GM21528 (cell line): ENCODE data around the gene RUNX1.

Experiments
- ATAC-seq: cut with Tn5 transposase; IDR thresholded peaks from one replicate; pipeline ENCODE4 v1.9.1; 2021; ENCODE audit warnings: mild to moderate bottlenecking, moderate library complexity; ENCODE audit not compliant: unreplicated experiment, low FRiP score

The RUNX1 gene

DNA sequence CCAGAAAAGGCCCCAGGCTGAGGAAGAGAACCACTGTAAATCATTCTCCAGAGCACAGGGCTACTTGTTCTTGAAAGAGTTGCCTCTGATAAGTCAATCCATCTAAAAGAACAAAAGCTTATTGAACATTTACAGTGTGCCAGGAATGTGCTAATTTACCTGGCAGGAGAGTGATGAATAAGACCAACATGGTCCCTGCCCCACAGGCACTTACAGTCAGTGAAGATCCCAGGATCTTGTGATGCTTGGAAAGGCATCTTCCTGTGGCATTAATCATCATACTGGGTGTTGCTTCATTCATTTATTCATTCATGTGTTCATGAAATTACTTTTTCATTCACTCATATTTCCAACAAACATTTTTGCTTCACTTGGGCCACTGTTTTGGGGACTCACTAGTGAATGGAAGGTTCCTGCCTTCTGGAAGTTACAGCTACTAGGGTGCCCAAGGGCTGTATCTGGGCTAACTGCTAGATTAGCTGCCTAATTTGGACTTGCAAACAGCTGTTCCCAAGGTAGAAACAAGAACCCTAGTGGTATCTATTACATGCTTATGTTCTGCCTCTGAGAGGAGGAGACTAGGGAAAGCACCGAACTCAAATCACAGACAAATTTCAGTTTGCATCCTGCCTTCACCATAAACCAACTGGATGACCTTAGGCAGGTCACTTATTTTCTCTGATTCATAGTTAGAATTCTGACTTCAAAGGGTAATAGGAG, 246.8 kb downstream of the RUNX1 start:
- no peak for ATAC-seq

DNA sequence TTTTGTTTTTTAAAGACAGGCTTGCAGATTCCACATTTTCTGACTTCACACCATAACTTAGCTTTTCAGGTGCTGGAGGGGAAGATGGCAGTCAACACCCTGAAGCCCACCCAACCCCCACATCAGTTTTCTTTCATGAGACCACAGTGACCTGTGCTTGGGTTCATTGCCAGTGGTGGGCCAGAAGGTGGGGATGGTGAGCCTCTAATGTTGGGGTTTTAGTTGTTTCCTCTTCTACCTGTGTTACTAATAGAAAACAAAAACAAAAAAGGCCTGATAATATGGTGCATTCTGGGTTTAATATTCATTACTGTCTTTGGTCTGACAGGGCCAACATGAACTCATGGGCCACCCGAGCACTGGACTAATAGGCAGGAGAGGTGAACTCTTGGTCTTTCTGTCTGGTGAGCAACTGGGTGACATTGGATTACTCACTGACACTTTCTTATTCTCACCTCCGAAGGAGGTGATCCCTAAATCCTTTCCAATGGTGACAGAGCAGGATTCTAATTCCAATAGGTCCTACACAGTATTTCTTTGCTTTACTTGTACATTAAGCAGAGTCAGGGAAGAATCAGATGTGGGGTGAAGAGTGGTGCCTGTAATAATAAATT, 247.5 kb downstream of the RUNX1 start:
- no peak for ATAC-seq

DNA sequence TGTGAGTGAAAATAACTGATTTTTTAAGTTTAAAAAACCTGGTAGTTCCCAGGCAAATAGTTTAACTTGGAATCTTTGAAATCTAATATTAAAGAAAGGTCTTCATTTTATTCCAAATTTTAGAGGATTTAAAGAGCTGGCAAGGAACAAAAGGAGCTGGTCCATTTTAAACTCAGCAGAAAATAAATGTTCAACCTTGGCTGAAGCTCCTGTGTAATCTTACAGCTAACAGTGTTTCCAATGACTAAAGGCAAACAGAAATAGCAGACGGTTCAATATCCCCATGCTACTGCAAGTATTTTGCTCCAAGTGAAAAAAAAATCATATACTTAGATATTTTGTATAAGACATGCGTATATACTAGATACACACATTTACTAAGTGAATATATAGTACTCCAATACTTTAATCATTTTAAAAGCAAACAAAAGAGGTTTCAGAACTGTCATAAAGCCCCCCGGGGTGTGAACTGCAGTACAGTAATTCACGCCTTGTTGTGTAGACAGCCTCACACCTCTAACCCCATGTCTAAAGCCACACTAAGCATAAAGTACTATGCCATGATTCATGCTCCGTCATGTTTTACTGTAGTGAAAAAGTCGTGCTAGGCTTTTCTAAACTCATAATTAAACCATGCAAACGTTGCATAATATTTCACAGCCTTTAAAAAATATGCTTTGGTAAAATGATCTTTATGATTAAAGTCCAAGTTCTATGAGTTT, 248.1 kb downstream of the RUNX1 start:
- no peak for ATAC-seq

DNA sequence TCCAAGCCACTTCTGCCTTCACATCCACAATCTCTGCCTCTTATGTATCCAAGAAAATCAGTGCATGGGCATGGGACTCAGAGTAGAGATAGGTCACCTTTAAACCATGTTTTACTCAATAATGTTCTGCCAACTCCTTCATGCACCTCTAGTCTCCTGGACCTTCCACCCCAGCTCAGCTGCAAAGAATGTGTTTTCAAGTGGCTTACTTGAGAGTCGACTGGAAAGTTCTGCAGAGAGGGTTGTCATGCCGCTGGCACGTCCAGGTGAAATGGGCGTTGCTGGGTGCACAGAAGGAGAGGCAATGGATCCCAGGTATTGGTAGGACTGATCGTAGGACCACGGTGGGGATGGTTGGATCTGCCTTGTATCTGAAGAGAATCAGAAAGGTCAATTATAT, 250.0 kb downstream of the RUNX1 start:
- ATAC-seq, result no peak

DNA sequence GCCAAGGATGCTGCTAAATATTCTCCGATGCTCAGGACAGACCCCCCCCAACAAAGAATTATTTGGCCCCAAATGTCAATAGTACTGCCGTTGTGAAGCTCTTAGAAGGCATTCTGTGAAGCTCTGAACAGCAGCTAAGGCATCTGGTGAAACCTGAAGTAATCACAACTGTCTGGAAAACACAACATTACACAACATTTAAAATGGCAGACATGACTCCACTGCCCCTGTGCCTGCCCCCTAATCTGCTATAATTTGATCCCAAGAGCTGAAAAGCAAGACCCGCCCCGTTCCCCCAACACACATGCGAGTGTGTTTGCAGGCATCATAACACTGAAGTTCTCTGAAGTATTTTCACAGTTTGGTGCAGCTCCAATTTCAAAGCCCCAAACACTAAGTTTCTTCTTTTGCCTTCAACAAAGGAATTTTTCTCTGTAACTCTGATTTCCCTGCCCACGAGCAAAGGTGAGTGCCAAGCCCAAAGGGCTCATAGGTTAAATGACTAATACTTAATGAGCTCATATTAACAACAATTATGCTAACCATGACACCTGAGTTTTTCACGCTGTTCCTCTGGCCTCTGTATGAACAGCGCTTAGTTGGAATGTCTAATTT, 251.1 kb downstream of the RUNX1 start:
- ATAC-seq, result no peak

DNA sequence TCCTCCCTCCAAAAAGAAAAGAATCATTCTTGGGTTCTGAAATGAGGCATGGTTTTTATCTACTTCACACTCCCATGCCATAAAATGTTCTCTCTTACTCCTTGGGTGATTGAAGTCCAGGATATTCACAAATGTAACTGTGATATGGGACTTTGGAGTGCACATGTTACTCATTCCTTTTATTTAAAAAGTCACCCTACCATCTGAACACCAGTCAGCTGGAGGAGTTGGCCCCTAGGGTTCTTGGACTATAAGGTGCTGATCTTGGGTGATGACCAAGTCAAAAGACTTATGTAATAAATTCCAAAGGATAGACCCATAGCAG, 251.9 kb downstream of the RUNX1 start:
- no peak for ATAC-seq

DNA sequence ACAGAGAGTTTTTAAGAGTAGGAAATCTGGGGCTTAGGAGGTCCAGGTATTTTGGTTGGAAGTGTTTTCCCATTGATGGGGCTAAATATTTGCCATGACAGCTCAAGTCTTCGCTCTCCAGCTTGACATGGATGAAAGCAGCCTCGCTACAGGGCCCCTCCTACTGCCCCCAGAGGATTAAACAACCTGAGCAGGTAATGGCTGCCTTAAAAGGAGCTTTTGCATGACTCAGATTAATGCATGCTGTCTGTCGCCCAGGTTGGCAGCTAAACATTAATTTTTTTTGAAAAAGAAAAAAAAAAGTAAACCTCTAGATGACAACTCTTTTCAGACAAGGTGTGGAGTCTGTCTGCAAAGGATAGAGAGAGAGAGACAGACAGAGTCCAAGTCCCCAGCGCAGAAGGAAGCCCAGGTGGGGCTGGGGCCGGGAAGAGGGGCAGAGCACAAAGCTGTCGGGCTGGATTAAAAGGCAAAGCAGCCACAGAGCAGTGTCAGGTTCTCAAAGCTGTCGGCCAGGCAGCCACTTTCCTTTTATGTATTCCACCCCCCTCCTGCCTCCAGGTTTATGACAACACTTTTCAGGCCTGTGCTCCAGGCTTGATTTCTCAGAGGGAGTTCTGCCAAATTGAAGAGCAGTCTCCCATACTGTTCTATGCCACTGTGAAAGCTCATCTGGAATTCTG, 252.4 kb downstream of the RUNX1 start:
- ATAC-seq, result no peak

DNA sequence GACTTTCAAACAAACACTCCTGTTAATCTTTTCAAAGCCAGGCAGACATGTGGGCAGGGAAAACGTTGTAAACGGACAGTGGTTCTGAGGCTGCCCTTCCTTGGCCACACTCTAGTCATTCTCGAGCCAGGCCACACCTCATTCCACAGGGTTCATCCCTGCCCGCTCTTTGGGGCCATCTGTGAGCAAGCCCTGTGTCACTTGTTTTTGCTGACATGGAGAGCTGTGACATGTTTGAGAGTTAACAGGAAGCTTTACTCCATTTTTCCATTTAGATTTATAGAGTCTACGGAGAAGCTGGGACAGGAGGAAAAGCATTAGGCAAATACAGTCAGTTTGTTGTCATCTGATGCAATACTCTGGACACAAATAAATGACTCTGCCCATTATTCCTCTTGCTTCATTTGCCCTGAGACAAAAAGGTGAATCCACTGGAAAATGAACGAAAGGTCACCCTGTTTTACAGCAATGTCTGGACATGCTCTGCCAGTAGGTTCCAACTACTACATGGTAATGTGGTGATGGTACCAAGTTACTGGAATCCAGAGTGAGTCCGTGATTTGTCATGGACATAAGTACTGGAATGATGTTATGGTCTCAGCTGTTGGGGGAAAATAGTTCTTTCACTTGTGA, 253.4 kb downstream of the RUNX1 start:
- ATAC-seq, result no peak

DNA sequence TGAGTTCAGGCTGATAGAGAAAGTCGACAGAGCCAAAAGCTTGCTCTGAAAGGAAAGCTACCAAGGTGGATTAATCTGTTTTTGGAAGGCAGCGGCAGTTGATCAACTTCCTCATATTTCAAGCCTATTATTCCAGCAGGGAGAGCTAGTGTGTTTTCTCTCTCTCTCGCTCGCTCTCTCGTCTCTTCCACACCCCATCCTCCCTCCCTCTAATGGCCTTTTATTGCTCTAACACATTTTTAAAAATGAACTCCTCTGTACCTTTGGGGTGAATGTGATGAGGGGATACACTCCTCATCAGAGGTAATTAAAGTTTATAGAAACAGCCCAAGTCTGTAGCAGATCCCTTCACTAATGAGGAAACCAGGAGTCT, 253.9 kb downstream of the RUNX1 start:
- no peak for ATAC-seq

DNA sequence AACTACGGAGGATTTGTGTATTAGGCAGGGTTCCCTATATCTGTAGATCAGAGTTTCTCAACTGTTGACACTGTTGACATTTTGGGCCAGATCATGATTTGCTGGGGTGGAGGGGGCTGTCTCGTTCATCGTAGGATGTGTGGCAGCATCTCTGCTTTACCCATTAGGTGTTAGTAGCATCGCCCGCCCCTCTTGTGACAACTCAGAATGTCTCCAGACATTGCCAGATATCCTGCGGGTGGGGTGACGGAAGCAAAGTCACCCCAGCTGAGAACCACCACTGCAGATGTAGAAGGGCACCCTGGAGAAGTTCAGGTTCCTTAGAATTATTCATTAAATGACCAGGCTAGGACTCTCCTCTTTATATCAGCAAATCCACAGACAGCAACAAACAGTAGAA, 254.4 kb downstream of the RUNX1 start:
- no peak for ATAC-seq

DNA sequence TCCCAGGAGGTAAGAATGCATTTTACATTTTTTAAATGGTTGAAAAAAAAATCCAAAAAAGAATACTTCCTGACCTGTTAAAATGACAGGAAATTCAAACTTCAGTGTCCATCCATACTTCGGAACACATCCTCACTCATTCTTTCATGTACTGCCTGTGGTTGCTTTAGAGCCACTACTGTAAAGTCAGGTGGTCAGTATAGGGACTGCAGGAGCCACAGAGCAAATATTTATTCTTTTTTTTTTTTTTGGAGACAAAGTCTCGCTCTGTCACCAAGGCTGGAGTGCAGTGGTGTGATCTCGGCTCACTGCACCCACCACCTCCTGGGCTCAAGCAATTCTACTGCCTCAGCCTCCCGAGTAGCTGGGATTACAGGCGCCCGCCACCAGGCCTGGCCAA, 255.6 kb downstream of the RUNX1 start:
- no peak for ATAC-seq

DNA sequence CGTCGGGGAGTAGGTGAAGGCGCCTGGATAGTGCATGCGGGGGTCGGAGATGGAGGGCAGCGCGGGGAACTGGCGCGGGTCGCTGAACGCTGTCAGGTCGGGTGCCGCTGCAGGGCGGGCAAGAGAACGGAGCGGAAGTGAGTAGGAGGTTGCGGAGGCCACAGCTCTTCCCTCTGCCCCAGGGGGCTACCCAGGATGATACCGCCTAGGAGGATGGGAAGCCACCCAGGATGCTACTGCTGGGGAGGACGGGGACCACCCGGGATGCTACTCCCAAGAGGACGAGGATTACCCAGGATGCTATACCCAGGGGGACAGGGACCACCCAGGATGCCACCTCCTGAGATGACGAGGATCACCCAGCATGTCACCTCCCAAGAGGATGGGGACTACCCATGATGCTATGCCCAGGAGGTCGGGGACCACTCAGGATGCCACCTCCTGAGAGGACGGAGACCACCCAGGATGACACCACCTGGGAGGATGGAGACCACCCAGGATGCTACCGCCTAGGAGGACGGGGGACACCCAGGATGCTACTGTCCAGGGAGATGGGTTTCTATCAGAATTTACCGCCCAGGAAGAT, 256.5 kb downstream of the RUNX1 start:
- no peak for ATAC-seq

- no peak for ATAC-seq
Observed at GRCh38 chr21:34791776-34792503, 257.2 kb downstream of the RUNX1 start.

GRCh38 chr21:34790834-34791233, 258.3 kb downstream of the RUNX1 start:
- no peak for ATAC-seq

- no peak for ATAC-seq
Observed at GRCh38 chr21:34790341-34790740, 258.8 kb downstream of the RUNX1 start.

DNA sequence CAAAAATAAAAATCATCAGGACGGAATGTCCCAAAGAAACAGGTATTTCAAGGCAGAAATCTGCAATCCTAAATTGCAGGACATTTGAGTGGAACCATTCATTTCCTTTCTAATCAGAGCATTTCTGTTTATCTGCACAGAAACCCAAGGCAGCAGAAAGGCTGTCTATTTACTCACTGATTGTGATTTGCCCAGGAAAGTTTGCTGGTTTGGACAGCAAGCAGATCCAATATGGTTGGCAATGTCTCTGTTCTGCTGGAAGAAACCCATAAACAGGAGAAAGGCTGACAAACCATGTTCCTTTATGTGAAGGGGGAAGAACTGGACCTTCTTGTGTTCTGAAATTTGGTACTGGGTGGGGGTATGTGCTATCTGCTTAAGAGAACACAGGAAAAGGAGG, 260.2 kb downstream of the RUNX1 start:
- no peak for ATAC-seq

DNA sequence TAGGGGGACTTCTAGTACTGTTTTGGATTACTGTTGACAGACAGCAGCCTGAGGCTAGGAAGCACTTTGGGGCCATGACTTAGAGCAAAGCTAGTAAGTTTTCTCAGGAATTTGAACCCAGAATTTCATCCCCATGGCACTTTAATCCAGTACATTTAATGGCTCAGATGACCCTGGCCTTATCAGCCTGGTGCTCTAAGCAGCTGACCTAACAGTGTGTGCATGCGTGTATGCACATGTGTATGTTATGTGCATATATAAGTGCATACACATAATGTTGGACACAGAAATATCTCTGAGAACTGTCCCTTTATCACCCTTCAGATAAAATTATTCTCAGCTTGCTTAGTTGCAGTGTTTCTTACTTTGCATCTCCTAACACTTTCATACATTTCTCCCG, 265.3 kb downstream of the RUNX1 start:
- no peak for ATAC-seq

DNA sequence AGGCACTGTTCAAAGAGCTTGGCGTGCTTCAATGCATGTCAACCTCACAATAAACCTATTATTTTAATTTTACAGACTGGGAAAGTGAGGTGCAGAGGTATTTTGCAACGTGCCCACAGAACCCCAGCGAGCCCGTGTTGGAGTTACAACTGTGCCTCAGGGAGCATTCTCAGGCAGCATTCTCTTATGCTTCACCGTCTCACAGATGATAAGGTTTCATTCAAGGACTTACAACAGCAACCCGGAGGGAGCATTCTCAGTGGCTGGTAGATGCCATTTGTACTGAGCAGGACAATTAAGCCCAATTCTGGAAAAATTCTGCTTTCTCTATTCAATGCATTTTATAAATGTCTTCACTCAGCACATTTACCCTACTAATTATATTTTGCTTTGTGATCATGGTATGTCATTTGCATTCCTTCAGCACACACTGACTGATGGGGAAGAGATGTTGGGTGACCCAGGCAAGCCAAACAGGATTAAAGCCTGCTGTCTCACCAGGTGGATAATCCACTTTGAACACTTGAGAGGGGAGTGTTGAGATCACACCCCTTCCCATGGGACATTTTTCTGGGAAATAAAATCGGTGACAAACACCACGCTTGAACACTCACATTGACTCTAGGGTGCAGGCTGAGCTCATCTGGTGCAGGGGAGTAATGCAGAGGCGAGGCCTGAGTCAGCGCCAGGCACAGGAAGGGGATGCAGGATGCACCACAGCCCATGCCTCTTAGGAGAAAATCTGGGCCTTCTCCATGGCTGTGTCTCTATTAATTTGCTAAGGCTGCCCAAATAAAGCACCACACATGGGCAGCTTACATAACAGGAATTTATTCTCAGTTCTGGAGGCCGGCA, 266.4 kb downstream of the RUNX1 start:
- no peak for ATAC-seq

DNA sequence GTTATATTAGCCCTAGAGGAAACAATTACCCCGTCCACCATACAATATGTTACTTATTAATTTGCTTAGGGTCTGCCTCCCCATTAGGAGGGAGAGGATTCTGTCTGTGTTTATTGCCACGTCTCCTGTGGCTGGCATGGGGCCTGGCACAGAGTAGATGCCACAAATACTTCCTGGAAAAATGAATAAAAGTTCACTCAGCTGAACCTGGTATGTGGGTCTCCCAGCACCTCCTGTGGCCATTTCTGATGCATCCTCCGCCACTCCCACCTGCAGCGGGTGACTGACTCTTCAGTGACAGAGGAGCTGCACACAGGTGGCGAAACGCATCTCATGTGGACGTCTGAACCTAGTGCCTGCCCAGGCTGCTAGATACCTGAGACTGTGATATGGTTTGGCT, 267.6 kb downstream of the RUNX1 start:
- no peak for ATAC-seq
